ENCODE measurements around the gene IL12RB1.

DNA sequence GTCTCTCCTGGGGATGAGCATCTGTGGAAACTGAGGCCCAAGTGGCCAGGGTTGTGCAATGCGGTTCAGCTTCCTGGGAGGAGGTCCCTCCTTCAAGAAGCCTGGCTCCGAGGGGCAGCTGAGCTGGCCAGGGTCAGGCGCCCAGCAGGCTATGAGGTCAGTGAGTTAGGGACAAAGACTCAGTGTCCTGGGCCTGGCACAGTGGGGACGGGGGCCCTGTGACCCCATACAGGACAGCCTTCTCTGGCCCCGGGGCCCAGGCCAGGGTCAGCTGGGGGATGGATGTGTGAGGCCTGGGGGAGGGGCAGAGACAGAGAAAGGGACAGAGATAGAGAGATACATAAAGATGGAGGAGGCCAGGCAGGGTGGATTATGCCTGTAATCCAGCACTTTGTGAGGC is 3.0 kb upstream of the IL12RB1 start:
- TF ChIP-seq, protein P1, sequence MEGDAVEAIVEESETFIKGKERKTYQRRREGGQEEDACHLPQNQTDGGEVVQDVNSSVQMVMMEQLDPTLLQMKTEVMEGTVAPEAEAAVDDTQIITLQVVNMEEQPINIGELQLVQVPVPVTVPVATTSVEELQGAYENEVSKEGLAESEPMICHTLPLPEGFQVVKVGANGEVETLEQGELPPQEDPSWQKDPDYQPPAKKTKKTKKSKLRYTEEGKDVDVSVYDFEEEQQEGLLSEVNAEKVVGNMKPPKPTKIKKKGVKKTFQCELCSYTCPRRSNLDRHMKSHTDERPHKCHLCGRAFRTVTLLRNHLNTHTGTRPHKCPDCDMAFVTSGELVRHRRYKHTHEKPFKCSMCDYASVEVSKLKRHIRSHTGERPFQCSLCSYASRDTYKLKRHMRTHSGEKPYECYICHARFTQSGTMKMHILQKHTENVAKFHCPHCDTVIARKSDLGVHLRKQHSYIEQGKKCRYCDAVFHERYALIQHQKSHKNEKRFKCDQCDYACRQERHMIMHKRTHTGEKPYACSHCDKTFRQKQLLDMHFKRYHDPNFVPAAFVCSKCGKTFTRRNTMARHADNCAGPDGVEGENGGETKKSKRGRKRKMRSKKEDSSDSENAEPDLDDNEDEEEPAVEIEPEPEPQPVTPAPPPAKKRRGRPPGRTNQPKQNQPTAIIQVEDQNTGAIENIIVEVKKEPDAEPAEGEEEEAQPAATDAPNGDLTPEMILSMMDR (IDR thresholded peaks at IDR 0.05 in 2 of 3, conservative IDR thresholded peaks at IDR 0.05 in 1 of 3; ENCODE audit: borderline replicate concordance in 1 of 3, insufficient read depth in 1 of 3, low read depth in 2 of 3, low read length in 2 of 3), result no peak
- no peak for TF ChIP-seq POLR2A (IDR thresholded peaks at IDR 0.05; ENCODE audit: borderline replicate concordance, extremely low read depth, insufficient read depth, insufficient read length)
- no peak for TF ChIP-seq POLR2AphosphoS5 (IDR thresholded peaks at IDR 0.05; ENCODE audit: low read depth, low read length)
- TF ChIP-seq, protein P2, sequence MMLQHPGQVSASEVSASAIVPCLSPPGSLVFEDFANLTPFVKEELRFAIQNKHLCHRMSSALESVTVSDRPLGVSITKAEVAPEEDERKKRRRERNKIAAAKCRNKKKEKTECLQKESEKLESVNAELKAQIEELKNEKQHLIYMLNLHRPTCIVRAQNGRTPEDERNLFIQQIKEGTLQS (IDR thresholded peaks at IDR 0.05), result no peak

All from HCT116 (cell line).